Muscle layer of duodenum (tissue), 2 donors: Measurements from ENCODE around the gene ADIRF.
"Not testable (repeated sequence)": the region's sequence is repeated elsewhere in the genome, so short reads cannot be mapped to it uniquely, and the experiment has no call there.

Experiments used
- H3K27ac ChIP-seq: one replicate; pipeline ENCODE4 v1.7.0; 2013; ENCODE audit warnings: mild to moderate bottlenecking, low read length
- H3K27me3 ChIP-seq: one replicate; pipeline ENCODE4 v1.7.0; 2013; ENCODE audit warnings: low read depth, mild to moderate bottlenecking, control low read depth, low read length
- H3K36me3 ChIP-seq, 2 donors: one replicate each; pipeline ENCODE4 v1.7.0; 2013; ENCODE audit warnings: low read length in 2 of 2, control low read depth in 1 of 2, mild to moderate bottlenecking in 1 of 2; ENCODE audit not compliant: insufficient read depth in 2 of 2, control insufficient read depth in 1 of 2
- H3K4me1 ChIP-seq, 2 donors: one replicate each; pipeline ENCODE4 v1.7.0; 2013; ENCODE audit warnings: low read length in 2 of 2, mild to moderate bottlenecking in 2 of 2, control low read depth in 1 of 2, moderate library complexity in 1 of 2; ENCODE audit not compliant: insufficient read depth in 2 of 2, control insufficient read depth in 1 of 2
- H3K4me3 ChIP-seq, 2 donors: one replicate each; pipeline ENCODE4 v1.7.0; 2013; ENCODE audit warnings: low read length in 2 of 2, low read depth in 1 of 2, mild to moderate bottlenecking in 1 of 2
- H3K9me3 ChIP-seq, 2 donors: one replicate each; pipeline ENCODE4 v1.7.0; 2013; ENCODE audit warnings: low read length in 2 of 2, control low read depth in 1 of 2, mild to moderate bottlenecking in 1 of 2; ENCODE audit not compliant: control insufficient read depth in 1 of 2
- donor health status: healthy.

Gene ADIRF

DNA sequence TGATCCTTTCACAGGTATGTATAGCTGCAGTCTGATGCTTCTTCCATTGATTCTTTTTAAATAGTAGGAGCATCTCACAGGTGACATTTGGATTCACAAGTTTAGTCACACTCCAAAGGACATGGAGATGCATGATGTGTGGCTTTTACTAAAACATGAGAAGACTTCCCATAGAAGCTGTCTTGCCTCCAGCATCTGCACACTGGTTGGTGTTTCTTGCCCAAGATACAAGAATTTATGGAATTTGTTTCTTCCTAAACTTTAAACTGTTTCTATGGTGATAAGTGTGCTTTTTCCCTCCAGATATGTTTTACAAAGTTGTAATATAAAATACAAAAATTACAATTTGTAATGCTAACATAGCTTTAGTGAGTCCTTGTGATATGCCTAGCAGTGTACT lies 24.2 kb downstream of the ADIRF start:
- no peaks in the 10 kb centered on the region for H3K36me3 ChIP-seq

DNA sequence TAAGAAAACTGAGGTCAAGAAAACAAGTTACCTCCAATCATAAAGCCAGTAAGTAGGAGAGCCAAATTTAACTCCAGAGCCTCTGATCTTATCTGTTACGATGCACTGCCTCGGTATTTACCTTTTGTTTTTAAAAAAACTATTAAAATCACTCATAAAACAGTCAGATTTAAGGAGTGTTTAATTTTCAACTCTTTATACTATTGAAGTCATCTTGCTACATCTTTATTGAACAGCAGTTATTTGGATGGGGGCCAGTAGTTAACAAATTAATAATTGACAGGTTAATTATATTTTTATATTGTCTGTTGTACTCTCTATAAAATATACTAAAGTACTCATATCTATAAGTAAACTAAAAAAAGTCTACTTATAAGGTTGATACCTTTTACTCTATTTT lies 24.6 kb downstream of the ADIRF start:
- H3K9me3 ChIP-seq = no peaks in the 10 kb centered on the region
- H3K4me3 ChIP-seq = no peak overlapping the region
- no peaks in the 10 kb centered on the region for H3K4me1 ChIP-seq
- no peaks in the 10 kb centered on the region for H3K36me3 ChIP-seq
- no peaks in the 10 kb centered on the region for H3K27me3 ChIP-seq
- H3K27ac ChIP-seq = no peak overlapping the region

More for the DNA sequence above, 24.2 kb downstream of the ADIRF start:
- H3K4me3 ChIP-seq = no peak overlapping the region
- no peak overlapping the region for H3K27ac ChIP-seq
- H3K9me3 ChIP-seq = no peaks in the 10 kb centered on the region
- H3K27me3 ChIP-seq = no peaks in the 10 kb centered on the region
- H3K4me1 ChIP-seq = no peaks in the 10 kb centered on the region

DNA sequence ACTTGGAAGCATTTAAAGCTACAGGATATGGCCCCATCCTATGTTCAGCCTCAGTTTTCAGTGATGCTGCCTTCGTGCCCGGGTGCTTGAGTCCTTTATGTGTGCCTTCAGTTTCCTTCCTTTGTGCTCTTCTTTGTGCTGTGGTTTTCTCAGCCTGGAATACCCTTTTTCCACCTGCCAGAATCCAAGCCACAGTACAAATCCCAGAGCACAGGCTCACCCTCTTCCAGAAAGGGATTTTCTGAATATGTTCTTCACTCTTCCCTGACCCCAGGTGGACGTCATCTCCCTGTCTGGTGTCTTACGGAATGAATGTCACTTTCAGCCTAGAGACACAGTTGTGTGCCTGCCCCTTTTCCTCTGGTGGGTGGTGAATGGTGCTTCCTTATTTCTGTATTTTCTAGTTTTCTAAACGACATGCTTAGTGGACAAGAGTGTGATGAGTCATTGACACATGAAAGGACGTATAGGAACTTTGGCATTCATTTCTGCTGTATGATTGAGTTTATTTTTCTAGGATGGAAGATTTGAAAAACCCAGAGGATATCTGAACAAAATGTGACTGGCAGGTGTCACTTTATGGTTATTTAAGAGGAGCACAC lies 31.6 kb downstream of the ADIRF start:
- not testable (repeated sequence) for H3K4me1 ChIP-seq, H3K4me3 ChIP-seq, H3K27me3 ChIP-seq, H3K9me3 ChIP-seq, H3K36me3 ChIP-seq, H3K27ac ChIP-seq

DNA sequence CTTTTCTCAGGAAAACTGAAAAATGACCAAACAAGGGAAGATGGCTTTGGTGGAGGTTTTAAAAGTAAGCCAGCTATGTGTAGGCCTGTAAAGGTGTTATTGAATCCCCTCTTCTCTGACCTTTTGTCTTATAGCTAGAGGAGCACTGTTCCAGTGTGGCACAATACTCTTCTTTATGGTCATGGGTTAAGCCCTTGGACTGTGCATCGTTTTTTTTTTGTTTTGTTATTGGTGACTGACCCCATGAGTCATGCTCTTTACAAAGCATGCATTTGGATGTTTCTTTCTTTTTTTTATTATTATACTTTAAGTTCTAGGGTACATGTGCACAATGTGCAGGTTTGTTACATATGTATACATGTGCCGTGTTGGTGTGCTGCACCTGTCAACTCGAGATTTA lies 32.2 kb downstream of the ADIRF start:
- H3K4me3 ChIP-seq = no peak overlapping the region
- no peaks in the 10 kb centered on the region for H3K36me3 ChIP-seq
- H3K27me3 ChIP-seq = no peaks in the 10 kb centered on the region
- H3K27ac ChIP-seq = no peak overlapping the region
- H3K4me1 ChIP-seq = no peaks in the 10 kb centered on the region
- no peaks in the 10 kb centered on the region for H3K9me3 ChIP-seq

DNA sequence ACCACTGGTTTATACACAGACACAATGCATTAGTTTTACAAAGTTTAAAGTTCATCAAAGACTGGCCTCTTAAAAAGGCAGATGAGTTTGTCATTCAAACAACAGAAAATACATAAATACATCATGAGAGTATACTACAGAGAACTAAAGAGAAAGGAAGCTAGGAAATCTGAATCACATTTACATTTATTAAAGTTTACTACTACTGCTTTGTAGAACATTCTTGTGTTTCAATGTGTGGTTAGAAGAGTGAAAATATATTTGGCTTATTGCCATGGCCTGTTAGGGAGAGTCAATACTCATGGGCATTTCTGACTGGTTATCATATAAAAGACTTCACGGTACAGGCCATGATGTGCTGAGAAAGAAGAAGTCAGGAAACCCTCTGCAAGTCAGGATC lies 38.8 kb downstream of the ADIRF start:
- not testable (repeated sequence) for H3K36me3 ChIP-seq, H3K4me1 ChIP-seq, H3K27me3 ChIP-seq, H3K4me3 ChIP-seq, H3K9me3 ChIP-seq, H3K27ac ChIP-seq

DNA sequence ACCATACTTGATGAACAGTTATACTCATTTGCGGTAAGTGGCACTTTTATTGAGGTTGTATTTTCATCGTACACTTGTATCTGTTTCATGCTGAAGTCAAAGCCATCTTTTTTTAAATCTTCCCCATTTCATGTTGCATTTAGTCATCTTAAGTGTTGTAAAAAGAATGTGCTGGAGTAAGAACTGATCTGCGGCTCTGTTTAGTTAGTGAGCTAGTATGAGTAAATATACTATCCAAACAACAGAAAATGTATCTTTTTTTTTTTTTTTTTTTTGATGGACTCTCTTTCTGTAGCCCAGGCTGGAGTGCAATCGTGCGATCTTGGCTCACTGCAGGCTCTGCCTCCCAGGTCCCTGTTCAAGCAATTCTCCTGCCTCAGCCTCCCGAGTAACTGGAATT lies 39.4 kb downstream of the ADIRF start:
- H3K27me3 ChIP-seq, H3K27ac ChIP-seq, H3K4me3 ChIP-seq, H3K36me3 ChIP-seq, H3K9me3 ChIP-seq, H3K4me1 ChIP-seq: not testable (repeated sequence)

DNA sequence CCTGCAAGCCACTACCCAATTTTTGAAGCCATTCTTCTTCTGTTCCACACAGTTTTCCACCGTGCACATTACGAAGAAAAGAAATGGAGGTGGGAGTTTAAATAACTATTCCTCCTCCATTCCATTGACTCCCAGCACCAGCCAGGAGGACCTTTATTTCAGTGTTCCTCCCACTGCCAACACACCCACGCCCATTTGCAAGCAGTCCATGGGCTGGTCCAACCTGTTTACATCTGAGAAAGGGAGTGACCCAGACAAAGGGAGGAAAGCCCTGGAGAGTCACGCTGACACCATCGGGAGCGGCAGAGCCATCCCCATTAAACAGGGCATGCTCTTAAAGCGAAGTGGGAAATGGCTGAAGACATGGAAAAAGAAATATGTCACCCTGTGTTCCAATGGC lies 40.0 kb downstream of the ADIRF start:
- H3K4me3 ChIP-seq, H3K36me3 ChIP-seq, H3K4me1 ChIP-seq, H3K9me3 ChIP-seq, H3K27ac ChIP-seq, H3K27me3 ChIP-seq: not testable (repeated sequence)

DNA sequence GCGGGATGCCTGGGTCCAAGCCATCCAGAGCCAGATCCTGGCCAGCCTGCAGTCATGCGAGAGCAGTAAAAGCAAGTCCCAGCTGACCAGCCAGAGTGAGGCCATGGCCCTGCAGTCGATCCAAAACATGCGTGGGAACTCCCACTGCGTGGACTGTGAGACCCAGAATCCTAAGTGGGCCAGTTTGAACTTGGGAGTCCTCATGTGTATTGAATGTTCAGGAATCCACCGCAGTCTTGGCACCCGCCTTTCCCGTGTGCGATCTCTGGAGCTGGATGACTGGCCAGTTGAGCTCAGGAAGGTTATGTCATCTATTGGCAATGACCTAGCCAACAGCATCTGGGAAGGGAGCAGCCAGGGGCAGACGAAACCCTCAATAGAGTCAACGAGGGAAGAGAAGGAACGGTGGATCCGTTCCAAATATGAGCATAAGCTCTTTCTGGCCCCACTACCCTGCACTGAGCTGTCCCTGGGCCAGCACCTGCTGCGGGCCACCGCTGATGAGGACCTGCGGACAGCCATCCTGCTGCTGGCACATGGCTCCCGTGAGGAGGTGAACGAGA lies 40.9 kb downstream of the ADIRF start:
- not testable (repeated sequence) for H3K27ac ChIP-seq, H3K36me3 ChIP-seq, H3K4me3 ChIP-seq, H3K27me3 ChIP-seq, H3K9me3 ChIP-seq, H3K4me1 ChIP-seq

DNA sequence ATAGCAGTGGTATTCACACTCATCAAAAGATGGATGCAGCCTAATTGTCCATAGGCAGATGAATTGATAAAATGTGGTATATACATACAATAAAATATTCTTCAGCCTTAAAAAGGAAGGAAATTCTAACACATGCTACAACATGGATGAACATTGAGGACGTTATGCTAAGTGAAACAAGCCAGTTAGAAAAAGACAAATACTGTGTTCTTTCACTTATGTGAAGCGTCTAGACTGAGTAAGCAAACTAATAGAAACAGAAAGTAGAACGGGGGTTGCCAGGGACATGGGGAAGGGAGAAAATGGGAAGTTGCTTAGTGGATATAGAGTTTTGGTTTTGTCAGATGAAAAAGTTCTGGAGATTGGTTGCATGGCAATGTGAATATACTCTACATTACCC lies 45.2 kb downstream of the ADIRF start:
- H3K4me3 ChIP-seq, H3K27me3 ChIP-seq, H3K4me1 ChIP-seq, H3K27ac ChIP-seq, H3K36me3 ChIP-seq, H3K9me3 ChIP-seq: not testable (repeated sequence)

DNA sequence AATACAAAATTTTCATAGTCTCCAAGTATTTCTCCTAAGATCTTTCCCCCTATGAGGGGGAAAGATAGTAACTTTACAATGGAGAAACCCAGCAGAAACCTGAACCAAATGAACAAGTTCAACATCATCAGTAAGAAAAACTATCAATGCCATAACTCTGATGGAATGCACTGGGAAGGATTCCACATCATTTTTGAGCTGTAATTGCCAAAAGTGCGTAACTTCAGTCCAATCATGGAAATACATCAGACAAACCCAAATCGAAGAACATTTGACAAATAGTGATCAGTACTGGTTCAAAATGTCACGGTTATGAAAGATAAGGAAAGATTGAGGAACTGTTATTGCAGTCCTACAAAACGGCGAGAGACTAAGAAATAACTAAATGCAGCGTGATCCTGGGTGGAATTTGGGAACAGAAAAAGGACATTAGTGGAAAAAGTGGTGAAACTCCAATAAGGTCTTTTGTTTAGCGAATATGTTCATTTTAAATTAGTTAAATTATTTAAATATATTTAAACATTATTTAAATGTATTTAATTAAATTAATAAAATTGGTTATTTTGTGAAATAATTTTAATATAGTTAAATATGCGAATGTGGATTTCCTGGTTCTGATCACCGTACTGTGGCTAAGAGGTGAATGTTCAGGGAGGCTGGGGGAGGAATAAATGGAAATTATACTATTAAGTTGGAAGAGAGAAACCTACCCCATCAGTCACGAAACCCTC lies 46.9 kb downstream of the ADIRF start:
- H3K27ac ChIP-seq, H3K4me1 ChIP-seq: not testable (repeated sequence)

DNA sequence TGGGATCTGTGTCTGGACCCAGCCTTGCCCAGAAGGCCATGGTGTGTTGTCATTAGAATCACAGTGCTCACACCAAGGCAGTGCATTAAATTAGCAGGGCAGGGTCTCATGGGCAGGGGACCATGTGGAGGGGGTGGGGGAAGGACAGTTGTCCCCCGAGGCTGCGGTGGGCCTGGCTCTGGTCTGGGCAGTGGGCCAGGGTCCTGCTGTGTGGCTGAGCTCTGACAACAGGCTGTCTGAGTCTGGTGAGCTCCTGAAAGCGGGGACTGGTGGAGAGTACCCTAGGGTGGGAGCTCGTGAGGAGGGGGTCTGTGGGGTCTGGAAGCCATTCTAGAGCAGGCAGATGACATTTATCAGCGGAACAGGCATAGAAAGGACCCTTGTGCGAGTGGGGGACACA lies 49.8 kb downstream of the ADIRF start:
- not testable (repeated sequence) for H3K9me3 ChIP-seq, H3K4me3 ChIP-seq, H3K36me3 ChIP-seq, H3K4me1 ChIP-seq, H3K27me3 ChIP-seq, H3K27ac ChIP-seq

More for the DNA sequence above, 46.9 kb downstream of the ADIRF start:
- not testable (repeated sequence) for H3K4me3 ChIP-seq, H3K27me3 ChIP-seq, H3K9me3 ChIP-seq, H3K36me3 ChIP-seq

DNA sequence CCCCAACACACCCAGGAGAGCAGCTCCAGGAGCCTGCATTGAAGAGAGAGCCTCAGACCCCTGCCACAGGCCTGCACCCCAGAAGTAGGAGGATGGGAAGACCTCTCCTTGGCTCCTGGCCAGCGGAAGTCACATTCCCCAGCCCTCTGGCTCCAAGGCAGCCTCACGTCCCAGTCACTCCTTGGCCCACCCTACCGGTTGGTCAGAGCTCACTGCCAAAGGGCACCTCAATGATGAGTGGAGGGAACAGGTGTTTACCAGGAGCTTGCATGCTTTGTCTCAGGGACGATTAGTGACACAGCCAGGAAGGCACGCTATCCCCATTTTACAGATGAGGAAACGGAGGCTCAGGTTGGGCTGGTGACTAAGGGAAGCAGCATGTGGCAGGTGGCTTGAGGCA lies 50.8 kb downstream of the ADIRF start:
- not testable (repeated sequence) for H3K27ac ChIP-seq, H3K27me3 ChIP-seq, H3K4me3 ChIP-seq, H3K9me3 ChIP-seq, H3K36me3 ChIP-seq, H3K4me1 ChIP-seq
